H1 (cell line): ENCODE measurements around the gene FAM181A. TPM values are rescaled to one million over a fixed set of nuclear protein-coding genes. Genes with fewer than 3 reads are reported as not detected.

Experiments used
- CTCF ChIA-PET: fragments of 300-600 bp; sonication (Branson Sonifier 250); formaldehyde crosslinking; loops from one replicate; lab custom pipeline; 2021; ENCODE audit not compliant: partially characterized antibody; lab: Charles Lee
- POLR2A ChIA-PET: fragments of 300-600 bp; sonication (Branson Sonifier 250); formaldehyde crosslinking; loops from one replicate; lab custom pipeline; 2021; ENCODE audit warnings: inconsistent platforms; ENCODE audit not compliant: partially characterized antibody; lab: Charles Lee
- DNase-seq, 2 experiments: peaks; one replicate each; pipeline versions ENCODE4 v3.0.0 to v3.0.0-alpha.2; 2010 to 2022; ENCODE audit warnings: low spot score in 2 of 2, low read depth in 1 of 2, mixed read lengths in 1 of 2
- FAIRE-seq: peaks from 2 replicates; lab custom pipeline; 2011; peaks lifted over from hg19 to GRCh38; lab: Jason Lieb, UNC
- H2AFZ ChIP-seq: 2 replicates; pipeline ENCODE4 v1.8.1; 2012; ENCODE audit warnings: low read length, inconsistent platforms
- H2AK5ac ChIP-seq: 2 replicates; pipeline ENCODE4 v1.6.1; 2013; ENCODE audit warnings: low read depth, low read length
- H2BK120ac ChIP-seq: replicated peaks from 2 replicates; pipeline ENCODE3; 2013; ENCODE audit warnings: low read depth, low read length, inconsistent platforms
- H2BK12ac ChIP-seq: 2 replicates; pipeline ENCODE4 v1.6.1; 2013; ENCODE audit warnings: low read depth, low read length
- H2BK15ac ChIP-seq: 2 replicates; pipeline ENCODE4 v1.6.1; 2013; ENCODE audit warnings: low read length
- H2BK20ac ChIP-seq: 2 replicates; pipeline ENCODE4 v1.6.1; 2013; ENCODE audit warnings: low read length
- H2BK5ac ChIP-seq: 2 replicates; pipeline ENCODE4 v1.6.1; 2013; ENCODE audit warnings: low read depth, low read length
- H3K14ac ChIP-seq: 2 replicates; pipeline ENCODE4 v1.6.1; 2013; ENCODE audit warnings: inconsistent platforms; ENCODE audit not compliant: insufficient read length
- H3K18ac ChIP-seq: 2 replicates; pipeline ENCODE4 v1.6.1; 2013; ENCODE audit warnings: low read length; ENCODE audit errors: extremely low read depth
- H3K23ac ChIP-seq: 2 replicates; pipeline ENCODE4 v1.6.1; 2013; ENCODE audit warnings: inconsistent platforms; ENCODE audit not compliant: insufficient read length
- H3K23me2 ChIP-seq: 2 replicates; pipeline ENCODE4 v1.6.1; 2013; ENCODE audit warnings: low read depth, low read length
- H3K27ac ChIP-seq: 2 replicates; pipeline ENCODE4 v1.6.1; 2011; ENCODE audit warnings: low read depth, low read length, inconsistent platforms
- H3K27me3 ChIP-seq, 4 experiments: replicated peaks in 1 of 4; 1 replicate in 1 of 4; 2 replicates in 3 of 4; pipeline versions ENCODE4 v1.6.1 to v1.8.1; 2011 to 2013; ENCODE audit warnings: low read length in 3 of 4, mild to moderate bottlenecking in 3 of 4, inconsistent platforms in 2 of 4, mixed read lengths in 2 of 4, moderate library complexity in 1 of 4; ENCODE audit not compliant: control insufficient read depth in 3 of 4, insufficient read depth in 3 of 4; ENCODE audit errors: extremely low read depth in 1 of 4
- H3K36me3 ChIP-seq, 4 experiments: 2 replicates each; pipeline versions ENCODE4 v1.6.1 to v1.8.1; 2011 to 2013; ENCODE audit warnings: mild to moderate bottlenecking in 4 of 4, low read length in 3 of 4, moderate library complexity in 2 of 4, control low read depth in 1 of 4, inconsistent platforms in 1 of 4; ENCODE audit not compliant: insufficient read depth in 4 of 4, control insufficient read depth in 2 of 4
- H3K4ac ChIP-seq: replicated peaks from 2 replicates; pipeline ENCODE3; 2013; ENCODE audit warnings: low read length, low read depth, mixed read lengths, inconsistent platforms; ENCODE audit not compliant: insufficient read length
- H3K4me1 ChIP-seq, 4 experiments: replicated peaks in 1 of 4; 1 replicate in 1 of 4; 2 replicates in 3 of 4; pipeline versions ENCODE4 v1.6.1 to v1.8.1; 2011 to 2013; ENCODE audit warnings: low read length in 3 of 4, inconsistent platforms in 2 of 4, mixed read lengths in 1 of 4; ENCODE audit not compliant: insufficient read depth in 4 of 4, control insufficient read depth in 3 of 4
- H3K4me2 ChIP-seq, 2 experiments: 2 replicates each; pipeline versions ENCODE4 v1.6.1 to v1.8.1; 2011 to 2013; ENCODE audit warnings: low read depth in 2 of 2, low read length in 2 of 2, control low read depth in 1 of 2, inconsistent platforms in 1 of 2, mild to moderate bottlenecking in 1 of 2; ENCODE audit not compliant: insufficient read depth in 1 of 2
- H3K4me3 ChIP-seq, 4 experiments: fragments of 200-600, 300-600 bp in 1 of 4; sonication (generic), shearing (Covaris generic), sonication (Bioruptor Twin) in 1 of 4; 2 replicates each; pipeline versions ENCODE4 v1.5.1 to v1.8.1; 2011 to 2016; ENCODE audit warnings: low read length in 4 of 4, low read depth in 3 of 4, control low read depth in 2 of 4, inconsistent platforms in 2 of 4, mild to moderate bottlenecking in 2 of 4, mixed read lengths in 1 of 4, moderate library complexity in 1 of 4; ENCODE audit not compliant: insufficient read depth in 2 of 4; ENCODE audit errors: extremely low read depth in 1 of 4
- H3K56ac ChIP-seq: replicated peaks from 2 replicates; pipeline ENCODE3; 2013; ENCODE audit warnings: low read depth, mild to moderate bottlenecking, mixed read lengths, low read length, inconsistent platforms; ENCODE audit not compliant: insufficient read length
- H3K79me1 ChIP-seq: 2 replicates; pipeline ENCODE4 v1.6.1; 2013; ENCODE audit warnings: low read depth, low read length, control low read depth
- H3K79me2 ChIP-seq, 2 experiments: 2 replicates each; pipeline versions ENCODE4 v1.6.1 to v1.8.1; 2012 to 2013; ENCODE audit warnings: low read length in 2 of 2, mild to moderate bottlenecking in 2 of 2, inconsistent platforms in 1 of 2; ENCODE audit not compliant: insufficient read depth in 2 of 2, control insufficient read depth in 1 of 2
- H3K9ac ChIP-seq, 4 experiments: replicated peaks in 1 of 4; 1 replicate in 1 of 4; 2 replicates in 3 of 4; pipeline versions ENCODE4 v1.6.1 to v1.8.1; 2011 to 2013; ENCODE audit warnings: low read depth in 3 of 4, low read length in 3 of 4, control low read depth in 2 of 4, mild to moderate bottlenecking in 2 of 4, moderate library complexity in 2 of 4, inconsistent platforms in 1 of 4; ENCODE audit errors: extremely low read depth in 1 of 4
- H3K9me3 ChIP-seq, 2 experiments: 2 replicates each; pipeline versions ENCODE4 v1.6.1 to v1.8.1; 2012 to 2013; ENCODE audit warnings: mild to moderate bottlenecking in 2 of 2, moderate library complexity in 2 of 2, control low read depth in 1 of 2, inconsistent platforms in 1 of 2, low read depth in 1 of 2, low read length in 1 of 2, mixed read lengths in 1 of 2; ENCODE audit not compliant: insufficient read depth in 2 of 2
- H4K20me1 ChIP-seq, 2 experiments: replicated peaks in 1 of 2; 2 replicates each; pipeline versions ENCODE3 to v1.8.1; 2011 to 2013; ENCODE audit warnings: inconsistent platforms in 2 of 2, low read length in 2 of 2, mild to moderate bottlenecking in 1 of 2; ENCODE audit not compliant: insufficient read depth in 2 of 2, control insufficient read depth in 1 of 2
- H4K5ac ChIP-seq: 2 replicates; pipeline ENCODE4 v1.6.1; 2013; ENCODE audit warnings: low read length, low read depth, mixed read lengths, inconsistent platforms; ENCODE audit not compliant: insufficient read length
- H4K8ac ChIP-seq: 2 replicates; pipeline ENCODE4 v1.8.0; 2013; ENCODE audit warnings: mild to moderate bottlenecking, moderate library complexity, low read length, inconsistent platforms; ENCODE audit not compliant: insufficient read depth; ENCODE audit errors: extremely low read depth
- H4K91ac ChIP-seq: replicated peaks from 2 replicates; pipeline ENCODE3; 2013; ENCODE audit warnings: low read length, mixed read lengths, inconsistent platforms; ENCODE audit not compliant: insufficient read length
- SRF ChIP-seq: IDR thresholded peaks from 2 replicates; pipeline ENCODE4 v1.6.1; 2011; ENCODE audit warnings: mild to moderate bottlenecking, low read depth, low read length, moderate library complexity
- SUZ12 ChIP-seq: fragments of 200-600 bp; sonication (generic); IDR thresholded peaks from 2 replicates; pipeline ENCODE4 v1.6.1; 2012; ENCODE audit warnings: mild to moderate bottlenecking, inconsistent platforms, low read length, moderate library complexity, mixed read lengths
- WGBS, 2 experiments: shearing (Covaris generic) in 1 of 2; methylation state at CpG; one replicate each; pipeline versions ENCODE4 v1.1.6 to v1.1.7; 2013 to 2015; ENCODE audit warnings: low lambda C conversion rate in 2 of 2, mixed read lengths in 2 of 2, inconsistent platforms in 1 of 2, low coverage in 1 of 2, missing lambda C conversion rate in 1 of 2; ENCODE audit not compliant: insufficient replicate concordance in 2 of 2, insufficient coverage in 1 of 2, insufficient read length in 1 of 2; ENCODE audit errors: extremely low coverage in 1 of 2, missing lambda C conversion rate in 1 of 2; 5-methylcytosine and 5-hydroxymethylcytosine counted together
- polyA plus RNA-seq, 7 experiments: library from polyadenylated mRNA; depleted of rRNA in 3 of 7; stranded (reverse) in 5 of 7; unstranded in 2 of 7; fragments of >200 nt in 5 of 7; fragments of 200-250 nt in 2 of 7; gene quantifications; 1 replicate in 5 of 7; 2 replicates in 1 of 7; 4 replicates in 1 of 7; pipeline versions ENCODE4 v1.2.1 to v1.2.3, GENCODE V29; 2011 to 2013; ENCODE audit warnings: missing spikeins in 2 of 7, mixed read lengths in 2 of 7
- total RNA-seq: library from RNA; stranded (reverse); fragmentation: NEBNext Ultra II Directional; extraction: Animal tissue kit (Norgen Biotek cat#: 25700); gene quantifications from 2 replicates; pipeline ENCODE4 v1.2.1, GENCODE V29; 2021

FAM181A gene
- total and polyA plus RNA-seq, 2 of the 8 experiments (the other 6 are each of a cell fraction or from before 2014, with no cell fraction given): not detected

GRCh38 chr14:93976477-93977057, 49.4 kb downstream of the FAM181A start, which contains the start of gene ASB2:
Gene ASB2 (minus strand): TSS chr14:93976570. CDS start chr14:93964539, 12,031 bp downstream.
- POLR2A ChIA-PET: no interaction called here
- no peaks in the 10 kb centered on the region for H3K9me3 ChIP-seq
- no peak within 1 kb of the TSS for H3K14ac ChIP-seq
- H3K4me3 ChIP-seq: no peak within 1 kb of the TSS
- H2BK20ac ChIP-seq: no peak within 1 kb of the TSS
- no peak within 1 kb of the TSS for H4K8ac ChIP-seq
- no peak within 1 kb of the TSS for H3K56ac ChIP-seq
- 83% methylated on average over 12 of the region's 12 CpGs; no CpG with 5 or more reads in 1 of the 2 experiments for WGBS, 2 experiments
- H4K5ac ChIP-seq: no peak within 1 kb of the TSS
- H3K79me1 ChIP-seq: no peaks in the 10 kb centered on the region
- H4K20me1 ChIP-seq: no peaks in the 10 kb centered on the region
- H4K91ac ChIP-seq: no peak within 1 kb of the TSS
- H2BK5ac ChIP-seq: no peak within 1 kb of the TSS
- H3K27me3 ChIP-seq: no peaks in the 10 kb centered on the region; a peak in 1 of 7 replicates
- no peak within 1 kb of the TSS for H3K9ac ChIP-seq
- H3K18ac ChIP-seq: no peak within 1 kb of the TSS; the same call in 1 of the 2 replicates
- FAIRE-seq: no peak
- H3K27ac ChIP-seq: no peak within 1 kb of the TSS; the same call in 1 of the 2 replicates
- no peak for TF ChIP-seq SUZ12
- peak; percentile 80 for TF ChIP-seq SRF
- TF ChIP-seq, all 59 proteins: peak for 1
- Histone ChIP-seq H3K79me2 (no peaks in the 10 kb centered on the region), H2AK5ac (no peak within 1 kb of the TSS), H3K23me2 (no peaks in the 10 kb centered on the region), H3K4me1 (peaks cover 0 to 3% (median 0%) of the 10 kb centered on the region in 4 experiments; a peak in 1 of 7 replicates), H2BK120ac (no peak within 1 kb of the TSS), H2BK15ac (no peak within 1 kb of the TSS), H3K4me2 (no peak within 1 kb of the TSS), H3K36me3 (no peaks in the 10 kb centered on the region), H2AFZ (no peak within 1 kb of the TSS), H3K4ac (no peak within 1 kb of the TSS), H2BK12ac (peak within 1 kb of the TSS; percentile 78; the same call in 1 of the 2 replicates), H3K23ac (no peak within 1 kb of the TSS)
- DNase-seq: no peak
- CTCF ChIA-PET: interaction anchor here (0.9 to 7.8 kb wide), 4 partner anchors 7 to 24 kb away, joined by 3 to 81 read pairs (median 34); no protein-coding TSS in a partner anchor
